Measurements from ENCODE around the gene EIF3D.
A peak's percentile ranks its signal among the peaks of the same experiment; 100 is the strongest.

The EIF3D gene

DNA sequence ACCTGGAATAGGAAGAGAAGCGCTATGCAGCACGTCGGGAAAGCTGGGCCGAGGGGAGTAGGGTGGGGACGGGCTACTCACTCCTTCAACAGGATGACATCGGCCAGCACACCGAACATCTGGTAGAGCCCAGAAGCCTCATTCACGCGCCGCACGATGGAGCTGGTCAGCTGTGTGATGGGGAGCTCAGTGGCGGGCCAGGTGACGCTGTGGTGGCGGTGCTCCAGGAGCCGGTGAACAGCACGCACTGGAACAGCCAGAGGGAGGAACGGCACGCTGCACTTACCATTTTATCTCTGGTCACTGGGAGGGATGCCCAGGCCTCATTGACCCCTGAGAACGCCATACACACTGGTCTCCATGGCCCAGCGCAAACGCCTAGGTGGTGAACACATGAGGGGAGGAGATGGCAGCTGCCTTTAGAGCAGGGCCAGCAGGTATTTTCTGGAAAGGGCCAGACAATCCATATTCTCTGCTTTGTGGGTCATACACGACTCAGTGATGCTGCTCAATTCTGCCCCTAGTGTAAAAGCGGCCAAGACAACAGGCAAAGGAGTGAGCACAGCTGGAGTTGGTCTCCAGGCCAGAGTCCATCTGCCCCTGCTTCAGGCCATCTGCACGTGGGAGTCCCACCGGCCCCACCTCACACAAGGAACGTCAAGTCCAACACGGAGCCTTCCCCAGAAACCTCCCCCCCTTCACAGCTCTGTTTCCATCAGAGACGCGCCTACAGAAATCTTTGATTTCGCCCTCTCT is 30.9 kb downstream of the EIF3D start:
- no peak for TF ChIP-seq CTCF (IDR thresholded peaks at IDR 0.05; ENCODE audit: extremely low read depth, insufficient read depth, missing control alignments)
- in situ Hi-C loops (cut with MboI; ENCODE audit: low pct_unique_long_range_greater_than_20kb, low sequenced_read_pairs, unreplicated experiment) = no loop called here
- no peak for DNase-seq (ENCODE audit: low spot score)

- TF ChIP-seq CTCF (IDR thresholded peaks at IDR 0.05; ENCODE audit: extremely low read depth, insufficient read depth, missing control alignments) = no peak
- DNase-seq (ENCODE audit: low spot score) = peak; percentile 60
- in situ Hi-C loops (cut with MboI; ENCODE audit: low pct_unique_long_range_greater_than_20kb, low sequenced_read_pairs, unreplicated experiment) = no loop called here
These were observed 35.3 kb downstream of the EIF3D start for GRCh38 chr22:36493690-36494110.

DNA sequence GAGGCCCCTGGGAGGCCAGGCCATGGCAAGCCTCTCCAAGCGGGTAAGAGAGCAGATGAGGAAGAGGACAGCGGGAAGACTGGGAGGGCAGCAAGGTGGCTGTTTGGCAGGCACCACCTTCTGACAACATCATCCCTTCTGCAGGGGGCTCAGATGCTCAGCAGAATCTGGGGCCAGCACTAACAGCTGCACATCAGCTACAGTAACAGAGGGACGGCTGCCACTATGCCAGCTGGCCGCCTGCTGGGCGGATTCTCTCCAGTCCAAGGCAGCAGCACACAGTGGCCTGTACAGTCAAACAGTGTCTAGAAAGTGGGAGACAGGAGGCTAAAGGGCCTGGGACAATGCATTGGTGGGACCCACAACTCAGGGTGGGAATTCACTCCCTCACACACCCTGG is 36.9 kb downstream of the EIF3D start:
- no peak for TF ChIP-seq CTCF (IDR thresholded peaks at IDR 0.05; ENCODE audit: extremely low read depth, insufficient read depth, missing control alignments)
- no peak for DNase-seq (ENCODE audit: low spot score)
- in situ Hi-C loops (cut with MboI; ENCODE audit: low pct_unique_long_range_greater_than_20kb, low sequenced_read_pairs, unreplicated experiment) = no loop called here

GRCh38 chr22:36491155-36491554 is 37.8 kb downstream of the EIF3D start:
- TF ChIP-seq CTCF (IDR thresholded peaks at IDR 0.05; ENCODE audit: extremely low read depth, insufficient read depth, missing control alignments) = no peak
- no peak for DNase-seq (ENCODE audit: low spot score)
- in situ Hi-C loops (cut with MboI; ENCODE audit: low pct_unique_long_range_greater_than_20kb, low sequenced_read_pairs, unreplicated experiment) = no loop called here

DNA sequence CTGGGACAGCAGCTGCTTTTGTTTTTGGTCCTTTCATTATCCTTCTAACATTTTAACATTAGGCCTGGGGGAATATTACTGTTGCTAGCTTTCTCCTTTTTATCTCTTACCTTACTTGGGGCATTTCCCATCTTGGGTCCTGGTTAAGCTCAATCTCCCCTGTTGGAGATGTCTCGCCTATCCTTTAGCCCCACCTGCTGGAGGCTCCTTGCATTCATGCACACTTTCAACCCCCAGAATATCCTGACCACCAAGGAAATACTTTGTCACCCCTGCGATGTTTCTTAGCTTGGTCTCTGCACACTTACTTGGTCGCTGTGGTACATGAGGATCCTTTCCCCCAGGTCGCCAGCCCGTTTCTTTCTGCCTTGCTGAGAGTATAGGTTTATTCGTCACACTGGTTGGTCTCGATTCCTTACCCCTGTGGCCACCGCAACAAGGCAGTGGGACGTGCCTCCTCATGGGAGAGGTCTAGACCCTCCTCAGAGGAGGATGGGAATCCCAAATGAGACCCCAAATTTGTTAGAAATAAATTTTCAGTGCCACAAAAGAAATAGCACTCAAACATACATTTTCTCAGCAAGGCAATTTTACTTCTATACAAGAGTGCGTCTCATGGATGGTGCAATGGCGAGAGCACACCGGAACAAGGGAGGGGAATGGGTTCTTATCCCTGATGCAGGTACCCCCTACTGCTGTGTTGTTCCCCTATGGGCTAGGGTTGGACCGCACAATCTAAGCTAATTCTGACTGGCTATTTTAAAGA is 42.2 kb downstream of the EIF3D start:
- TF ChIP-seq CTCF (IDR thresholded peaks at IDR 0.05; ENCODE audit: extremely low read depth, insufficient read depth, missing control alignments) = peak; percentile 39
- DNase-seq (ENCODE audit: low spot score) = no peak
- in situ Hi-C loops (cut with MboI; ENCODE audit: low pct_unique_long_range_greater_than_20kb, low sequenced_read_pairs, unreplicated experiment) = no loop called here

DNA sequence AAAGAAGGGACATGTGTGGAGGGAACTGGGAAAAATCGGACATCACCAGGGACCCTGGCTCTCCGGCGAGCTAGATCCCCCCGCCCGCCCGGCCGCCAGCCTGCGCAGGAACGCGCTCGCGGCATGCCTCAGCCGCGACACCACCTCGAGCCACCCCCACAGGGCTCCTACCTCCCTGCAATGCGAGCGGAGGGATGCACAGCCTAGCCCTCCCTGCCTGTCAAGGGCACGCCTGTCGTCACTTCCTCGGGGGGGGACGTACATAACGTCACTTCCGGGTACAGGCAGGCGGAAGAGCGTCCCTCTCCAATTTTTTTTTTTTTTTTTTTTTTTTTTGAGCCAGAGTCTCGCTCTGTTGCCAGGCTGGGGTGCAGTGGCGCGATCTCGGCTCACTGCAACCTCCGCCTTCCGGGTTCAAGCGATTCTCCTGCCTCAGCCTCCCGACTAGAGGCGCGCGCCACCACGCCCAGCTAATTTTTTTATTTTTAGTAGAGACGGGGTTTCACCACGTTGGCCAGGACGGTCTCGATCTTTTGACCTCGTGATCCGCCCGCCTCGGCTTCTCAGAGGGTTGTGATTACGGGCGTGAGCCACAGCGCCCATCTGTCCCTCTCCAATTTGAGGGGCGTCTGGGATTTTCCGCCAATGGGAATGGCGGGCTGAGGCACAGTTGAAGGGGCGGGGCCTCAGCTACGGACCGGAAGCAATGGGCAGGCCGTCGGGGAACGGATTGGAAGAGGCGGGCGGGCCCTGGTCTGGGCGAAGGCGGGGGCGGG is 47.4 kb downstream of the EIF3D start, which contains the start of gene TXN2:
Gene TXN2 (minus strand): TSS at position 248 of the 776 bp plus-strand sequence. CDS start 803 bp downstream, outside the sequence.
- in situ Hi-C loops (cut with MboI; ENCODE audit: low pct_unique_long_range_greater_than_20kb, low sequenced_read_pairs, unreplicated experiment) = no loop called here

More for the DNA sequence above, 47.4 kb downstream of the EIF3D start, which contains the start of gene TXN2:
- TF ChIP-seq CTCF (IDR thresholded peaks at IDR 0.05; ENCODE audit: extremely low read depth, insufficient read depth, missing control alignments) = no peak
- DNase-seq (ENCODE audit: low spot score) = peak; percentile 96
